ENCODE results near the gene WDR76. TPM values are rescaled to one million over a fixed set of nuclear protein-coding genes. Genes with fewer than 3 reads are reported as not detected.

Gene WDR76
- 10 to 100 TPM; 72.2 to 74.7 TPM for total RNA-seq

DNA sequence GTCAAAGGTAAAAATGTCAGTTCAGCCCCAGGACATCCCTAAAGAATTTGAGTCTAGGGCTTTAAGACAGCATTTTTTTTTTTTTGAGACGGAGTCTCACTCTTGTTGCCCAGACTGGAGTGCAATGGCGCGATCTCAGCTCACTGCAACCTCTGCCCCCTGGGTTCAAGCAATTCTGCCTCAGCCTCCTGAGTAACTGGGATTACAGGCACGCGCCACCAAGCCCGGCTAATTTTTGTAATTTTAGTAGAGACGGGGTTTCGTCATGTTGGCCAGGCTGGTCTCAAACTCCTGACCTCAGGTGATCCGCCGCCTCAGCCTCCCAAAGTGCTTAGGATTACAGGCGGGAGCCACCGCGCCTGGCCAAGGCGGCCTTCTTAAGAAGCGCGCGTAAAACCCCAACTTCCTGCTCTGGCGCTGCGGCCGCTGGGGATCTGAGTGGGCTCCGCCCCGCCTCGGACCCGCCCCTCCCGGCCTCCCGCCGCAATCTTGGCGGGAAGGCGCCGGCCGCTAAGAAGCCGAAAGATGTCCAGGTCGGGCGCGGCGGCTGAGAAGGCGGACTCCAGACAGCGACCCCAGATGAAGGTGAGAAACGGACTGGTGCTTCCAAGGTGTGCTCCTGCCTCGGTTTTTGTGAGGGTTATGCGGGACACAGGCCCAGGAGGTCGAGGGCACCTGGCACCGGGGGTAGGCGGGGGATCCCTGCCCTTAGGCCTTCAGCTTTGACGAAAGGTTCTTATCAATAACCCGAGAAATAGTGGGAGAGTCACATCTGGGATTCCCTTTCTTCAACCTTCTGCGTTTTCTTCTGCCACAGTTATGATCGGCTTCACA is at the start of gene WDR76:
WDR76 (plus strand) TSS at position 495 of the 834 bp plus-strand sequence; CDS start at position 526, 31 bp downstream.
- H3K4me1 Mint-ChIP-seq, result peaks cover 73% of the 10 kb centered on the region
- H3K27ac Mint-ChIP-seq, result peak within 1 kb of the TSS; percentile 93
- no peaks in the 10 kb centered on the region for H3K27me3 Mint-ChIP-seq
- H3K9me3 Mint-ChIP-seq, result peaks cover 3% of the 10 kb centered on the region
- ChIA-PET POLR2A (interaction anchor here (0.8 to 10.8 kb wide), 11 partner anchors 10 to 900 kb away, joined by 3 to 163 read pairs (median 6); partner anchors contain the start of genes EIF3J, ELL3, HYPK and PDIA3), CTCF (interaction anchor here (1.0 to 2.3 kb wide), 4 partner anchors 7 to 57 kb away, joined by 3 to 12 read pairs (median 5); partner anchors contain the start of gene ELL3)
- peak; percentile 86 for DNase-seq
- peaks cover 41% of the 10 kb centered on the region for H3K36me3 Mint-ChIP-seq (ENCODE audit: low read depth)
- peak within 1 kb of the TSS; percentile 90 for H3K4me3 Mint-ChIP-seq

DNA sequence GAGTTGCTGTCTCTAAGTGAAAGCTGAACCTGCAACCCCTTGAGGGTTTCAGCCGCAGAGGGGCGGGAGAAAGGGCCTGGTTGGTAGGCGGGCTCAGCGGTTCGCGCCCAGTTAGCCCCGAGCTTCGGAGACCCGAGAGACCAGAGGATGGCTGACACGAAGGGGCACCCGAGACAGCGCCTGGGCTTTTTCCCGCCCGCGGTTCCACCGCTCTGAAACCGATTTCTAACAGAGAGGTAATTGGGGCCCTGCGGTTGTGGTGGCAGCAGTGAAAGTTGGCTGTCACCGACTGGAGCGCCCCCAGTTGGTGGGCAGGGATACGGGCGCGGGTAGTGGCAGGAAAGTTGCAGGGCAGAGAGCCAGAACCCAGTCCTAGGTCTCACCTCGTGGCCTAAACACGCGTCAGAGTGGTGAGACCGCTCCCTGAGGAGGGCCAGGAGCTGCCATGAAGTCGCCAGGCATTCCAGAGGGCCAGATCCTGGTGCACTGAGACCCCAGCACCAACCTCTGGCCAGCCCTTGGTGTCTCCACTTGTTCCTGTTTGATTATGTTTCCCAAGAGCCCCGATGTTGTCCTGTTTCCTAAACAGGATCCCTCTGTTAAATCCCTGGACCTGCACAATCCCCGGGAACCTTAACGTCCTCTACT is 49.4 kb upstream of the WDR76 start:
- Mint-ChIP-seq H3K27me3 (peaks cover 25% of the 10 kb centered on the region), H3K36me3 (ENCODE audit: low read depth) (peaks cover 13% of the 10 kb centered on the region), H3K27ac (peak overlapping the region; percentile 63), H3K4me3 (peak overlapping the region; percentile 81), H3K9me3 (no peaks in the 10 kb centered on the region), H3K4me1 (peaks cover 16% of the 10 kb centered on the region)
- peak; percentile 81 for DNase-seq
- ChIA-PET CTCF (interaction anchor here (0.6 to 1.8 kb wide), 15 partner anchors 9 to 530 kb away, joined by 3 to 10 read pairs (median 4); partner anchors contain the start of genes HYPK, MFAP1, SERF2 and SERINC4), POLR2A (interaction anchor here (0.6 to 5.0 kb wide), 18 partner anchors 9 to 266 kb away, joined by 3 to 45 read pairs (median 5); partner anchors contain the start of genes HYPK, MFAP1, PDIA3 and SERF2)

DNA sequence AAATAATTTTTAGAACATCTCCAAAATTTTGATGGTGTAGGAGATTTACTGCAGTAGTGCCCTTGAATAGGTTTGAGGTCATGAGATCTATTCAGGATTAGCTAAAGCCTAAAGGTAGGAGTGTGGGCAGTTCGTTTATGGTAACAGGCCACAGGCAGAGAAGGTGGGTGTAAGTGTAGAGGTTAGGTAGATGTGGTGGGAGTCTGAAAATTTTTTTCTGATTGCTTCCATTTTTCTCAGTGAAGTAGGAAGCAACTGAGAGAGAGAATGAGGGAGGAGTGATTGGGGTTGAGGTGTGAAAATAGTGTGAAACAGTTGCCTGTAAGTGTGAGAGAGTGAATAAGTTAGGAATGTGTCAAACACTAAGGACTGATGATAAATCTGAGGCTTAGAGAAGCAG is 47.8 kb upstream of the WDR76 start:
- no peaks in the 10 kb centered on the region for H3K9me3 Mint-ChIP-seq
- no peak for DNase-seq
- peaks cover 16% of the 10 kb centered on the region for H3K4me1 Mint-ChIP-seq
- H3K27ac Mint-ChIP-seq, result no peak overlapping the region
- H3K36me3 Mint-ChIP-seq (ENCODE audit: low read depth), result peaks cover 1% of the 10 kb centered on the region
- no peak overlapping the region for H3K4me3 Mint-ChIP-seq
- ChIA-PET POLR2A (interaction anchor here (1.4 to 5.0 kb wide), 2 partner anchors 13 to 25 kb away, joined by 4 to 45 read pairs; partner anchors contain the start of gene SERF2), CTCF (interaction anchor here (1.2 kb wide), 1 partner anchor 10 kb away, joined by 5 read pairs; no protein-coding TSS in a partner anchor)
- peaks cover 26% of the 10 kb centered on the region for H3K27me3 Mint-ChIP-seq

DNA sequence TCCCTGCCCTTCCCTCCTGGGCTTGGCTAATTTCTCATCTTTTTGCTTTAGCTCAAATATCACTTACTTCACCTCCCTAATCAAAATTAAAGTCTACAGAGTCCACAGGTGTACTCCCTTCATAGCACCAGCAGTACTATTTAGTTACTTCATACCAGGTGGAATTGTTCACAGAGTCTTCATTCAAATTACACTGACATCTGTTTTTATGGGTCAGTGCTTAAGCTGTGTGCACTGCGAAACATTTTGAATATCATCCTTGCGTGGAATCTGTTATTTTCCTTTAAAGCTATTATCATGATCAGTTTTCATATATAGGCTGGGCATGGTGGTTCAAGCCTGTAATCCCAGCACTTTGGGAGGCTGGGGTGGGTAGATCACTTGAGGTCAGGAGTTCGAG is 37.4 kb upstream of the WDR76 start:
- no peak for DNase-seq
- no peak overlapping the region for H3K4me3 Mint-ChIP-seq
- peaks cover 20% of the 10 kb centered on the region for H3K4me1 Mint-ChIP-seq
- H3K27me3 Mint-ChIP-seq, result no peaks in the 10 kb centered on the region
- ChIA-PET POLR2A (interaction anchor here (1.3 to 5.2 kb wide), 5 partner anchors 12 to 36 kb away, joined by 4 to 88 read pairs (median 6); partner anchors contain the start of genes ELL3, HYPK, MFAP1 and SERINC4), CTCF (interaction anchor here (0.7 to 2.1 kb wide), 4 partner anchors 11 to 44 kb away, joined by 3 to 9 read pairs (median 5); partner anchors contain the start of genes ELL3, HYPK, PDIA3 and SERINC4)
- H3K27ac Mint-ChIP-seq, result no peak overlapping the region
- no peaks in the 10 kb centered on the region for H3K9me3 Mint-ChIP-seq
- H3K36me3 Mint-ChIP-seq (ENCODE audit: low read depth), result peaks cover 23% of the 10 kb centered on the region

DNA sequence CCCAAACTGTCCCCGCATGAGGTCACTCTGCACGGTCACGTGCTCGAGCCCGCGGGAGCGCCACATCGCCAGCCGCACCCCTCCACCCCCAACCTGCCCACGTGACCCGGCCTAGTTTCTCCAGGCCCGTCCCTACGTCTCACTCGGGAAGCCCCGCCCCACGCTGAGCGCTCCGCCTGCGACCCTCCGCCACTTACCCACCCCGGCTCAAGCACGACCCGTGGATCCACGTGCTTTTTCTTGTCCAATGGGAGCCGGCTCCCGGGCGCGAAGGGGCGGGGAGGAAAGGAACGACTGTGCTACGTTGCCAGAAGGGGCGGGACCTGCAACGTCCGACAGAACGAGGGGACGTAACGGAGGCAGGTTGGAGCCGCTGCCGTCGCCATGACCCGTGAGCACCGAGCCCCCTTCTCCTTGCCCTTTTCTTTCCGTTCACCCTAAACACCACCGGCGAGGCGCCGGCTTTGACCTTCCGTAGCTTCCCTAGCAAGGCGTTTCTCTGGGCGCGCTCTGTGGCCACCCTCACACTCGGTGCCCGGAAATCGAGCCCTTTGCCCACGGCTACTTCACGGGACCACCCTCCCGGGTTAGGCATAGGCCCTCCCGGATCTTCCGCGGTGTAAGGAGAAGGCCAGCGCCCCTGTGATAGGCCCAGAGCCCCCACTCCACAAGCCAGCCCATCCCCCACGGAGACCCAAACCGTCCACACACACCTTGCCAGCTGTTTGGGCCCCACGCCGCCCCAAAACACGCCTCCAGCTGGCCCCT is 34.6 kb upstream of the WDR76 start, which contains the start of gene SERF2:
SERF2 (plus strand) TSS at position 328 of the 768 bp plus-strand sequence; CDS start at position 385, 57 bp downstream.
- Mint-ChIP-seq H3K36me3 (ENCODE audit: low read depth) (peaks cover 49% of the 10 kb centered on the region), H3K27me3 (no peaks in the 10 kb centered on the region), H3K4me1 (peaks cover 38% of the 10 kb centered on the region), H3K4me3 (peak within 1 kb of the TSS; percentile 95), H3K9me3 (no peaks in the 10 kb centered on the region), H3K27ac (peak within 1 kb of the TSS; percentile 95)
- DNase-seq, result peak; percentile 100
- ChIA-PET POLR2A (interaction anchor here (1.0 to 5.2 kb wide), 11 partner anchors 9 to 281 kb away, joined by 3 to 88 read pairs (median 6); partner anchors contain the start of genes ELL3, HYPK, MFAP1 and PDIA3), CTCF (interaction anchor here (0.6 to 1.2 kb wide), 5 partner anchors 10 to 416 kb away, joined by 3 to 7 read pairs (median 4); partner anchors contain the start of genes ELL3 and MFAP1)

DNA sequence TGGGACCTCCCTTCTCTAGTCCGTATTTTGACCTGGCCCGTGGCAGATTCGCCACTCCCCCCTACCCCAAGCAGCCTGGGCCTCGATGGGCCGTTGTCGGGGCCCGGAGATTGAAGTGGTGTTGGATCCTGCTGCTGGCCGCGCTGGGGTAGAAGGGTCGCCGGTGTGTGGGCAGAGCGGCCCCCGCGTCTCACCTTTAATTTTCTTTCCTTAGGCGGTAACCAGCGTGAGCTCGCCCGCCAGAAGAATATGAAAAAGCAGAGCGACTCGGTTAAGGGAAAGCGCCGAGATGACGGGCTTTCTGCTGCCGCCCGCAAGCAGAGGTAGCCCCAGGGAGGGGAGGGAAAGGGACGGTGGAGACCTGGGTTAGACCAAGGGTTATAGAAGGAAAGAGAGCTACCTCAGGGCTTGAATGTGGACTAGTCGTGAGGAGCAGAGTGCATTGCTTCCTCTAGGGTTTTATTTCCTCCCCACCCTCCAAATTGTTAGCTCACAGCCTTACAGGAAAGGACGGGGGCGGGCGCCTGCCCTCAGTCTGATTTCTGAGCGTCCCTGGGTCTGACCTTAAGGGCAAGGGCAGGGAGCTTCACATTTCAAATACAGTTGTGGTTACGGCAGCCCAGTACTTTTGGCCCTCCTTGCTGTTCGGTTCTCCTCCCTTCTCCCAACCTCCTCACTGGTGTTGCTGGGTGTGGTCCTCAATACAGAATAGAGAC is 33.9 kb upstream of the WDR76 start:
- Mint-ChIP-seq H3K4me1 (peaks cover 41% of the 10 kb centered on the region), H3K27me3 (no peaks in the 10 kb centered on the region), H3K27ac (peak overlapping the region; percentile 95), H3K4me3 (peak overlapping the region; percentile 95), H3K36me3 (ENCODE audit: low read depth) (peaks cover 53% of the 10 kb centered on the region), H3K9me3 (no peaks in the 10 kb centered on the region)
- peak; percentile 35 for DNase-seq
- POLR2A ChIA-PET, result interaction anchor here (1.1 to 5.2 kb wide), 11 partner anchors 9 to 282 kb away, joined by 3 to 88 read pairs (median 6); partner anchors contain the start of genes ELL3, HYPK, MFAP1 and PDIA3
- CTCF ChIA-PET, result interaction anchor here (0.6 to 1.2 kb wide), 4 partner anchors 9 to 416 kb away, joined by 3 to 4 read pairs (median 4); partner anchors contain the start of genes ELL3 and MFAP1

DNA sequence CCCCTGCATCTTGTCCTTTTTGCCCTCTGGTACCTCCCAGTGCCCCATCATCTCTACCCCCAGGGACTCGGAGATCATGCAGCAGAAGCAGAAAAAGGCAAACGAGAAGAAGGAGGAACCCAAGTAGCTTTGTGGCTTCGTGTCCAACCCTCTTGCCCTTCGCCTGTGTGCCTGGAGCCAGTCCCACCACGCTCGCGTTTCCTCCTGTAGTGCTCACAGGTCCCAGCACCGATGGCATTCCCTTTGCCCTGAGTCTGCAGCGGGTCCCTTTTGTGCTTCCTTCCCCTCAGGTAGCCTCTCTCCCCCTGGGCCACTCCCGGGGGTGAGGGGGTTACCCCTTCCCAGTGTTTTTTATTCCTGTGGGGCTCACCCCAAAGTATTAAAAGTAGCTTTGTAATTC is 33.2 kb upstream of the WDR76 start:
- Mint-ChIP-seq H3K9me3 (no peaks in the 10 kb centered on the region), H3K27ac (peak overlapping the region; percentile 95), H3K4me3 (peak overlapping the region; percentile 95), H3K4me1 (peaks cover 46% of the 10 kb centered on the region), H3K36me3 (ENCODE audit: low read depth) (peaks cover 59% of the 10 kb centered on the region), H3K27me3 (no peaks in the 10 kb centered on the region)
- CTCF ChIA-PET, result interaction anchor here (0.9 to 1.2 kb wide), 3 partner anchors 8 to 31 kb away, joined by 3 to 4 read pairs (median 4); partner anchors contain the start of genes ELL3 and MFAP1
- no peak for DNase-seq
- POLR2A ChIA-PET, result interaction anchor here (1.1 to 12.2 kb wide), 12 partner anchors 8 to 283 kb away, joined by 3 to 163 read pairs (median 9); partner anchors contain the start of genes ELL3, HYPK, MFAP1 and PDIA3

DNA sequence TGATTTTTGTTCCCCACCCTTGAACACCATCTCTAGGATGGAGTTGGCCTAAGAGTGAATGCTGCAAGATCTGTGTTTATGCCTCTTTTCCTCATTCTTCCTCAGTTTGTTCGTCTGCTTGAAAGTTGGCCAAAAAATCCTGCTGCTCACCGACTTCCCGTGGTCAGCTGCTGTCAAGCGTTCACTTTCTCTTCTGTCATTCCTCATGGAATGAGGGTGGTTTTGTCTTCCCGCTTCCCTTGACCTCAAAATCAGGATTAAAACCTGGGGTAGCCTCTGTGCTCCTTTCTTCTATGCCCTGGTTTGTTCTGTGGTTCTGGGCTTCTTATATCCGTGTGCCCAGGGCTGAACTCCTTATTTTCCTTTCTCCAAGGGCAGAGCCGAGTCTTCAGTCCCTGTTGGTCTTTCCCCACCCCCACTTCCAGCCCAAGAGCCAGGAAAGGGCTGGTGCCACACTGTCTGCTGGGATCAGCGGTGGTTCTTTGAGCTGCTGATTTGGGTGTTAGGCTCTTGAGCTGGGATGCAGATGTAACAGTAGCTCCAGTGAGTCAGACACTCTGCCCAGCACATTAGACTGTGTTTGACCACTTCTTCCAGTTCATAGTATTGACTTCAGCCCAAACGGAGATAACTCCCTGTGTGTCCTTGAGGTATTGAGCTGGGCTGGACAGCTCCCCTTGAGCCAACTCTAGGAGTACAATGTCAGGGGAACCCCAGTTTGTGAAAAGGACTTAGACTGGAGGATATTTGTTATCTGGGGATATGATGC is 32.3 kb upstream of the WDR76 start:
- H3K4me1 Mint-ChIP-seq, result peaks cover 53% of the 10 kb centered on the region
- DNase-seq, result no peak
- H3K27me3 Mint-ChIP-seq, result no peaks in the 10 kb centered on the region
- CTCF ChIA-PET, result interaction anchor here (0.9 kb wide), 1 partner anchor 30 kb away, joined by 4 read pairs; the partner anchor contains the start of gene MFAP1
- H3K4me3 Mint-ChIP-seq, result peak overlapping the region; percentile 95
- POLR2A ChIA-PET, result interaction anchor here (1.0 to 12.2 kb wide), 6 partner anchors 9 to 45 kb away, joined by 3 to 163 read pairs (median 4); partner anchors contain the start of genes ELL3, MFAP1 and WDR76
- peaks cover 67% of the 10 kb centered on the region for H3K36me3 Mint-ChIP-seq (ENCODE audit: low read depth)
- no peaks in the 10 kb centered on the region for H3K9me3 Mint-ChIP-seq
- peak overlapping the region; percentile 44 for H3K27ac Mint-ChIP-seq

DNA sequence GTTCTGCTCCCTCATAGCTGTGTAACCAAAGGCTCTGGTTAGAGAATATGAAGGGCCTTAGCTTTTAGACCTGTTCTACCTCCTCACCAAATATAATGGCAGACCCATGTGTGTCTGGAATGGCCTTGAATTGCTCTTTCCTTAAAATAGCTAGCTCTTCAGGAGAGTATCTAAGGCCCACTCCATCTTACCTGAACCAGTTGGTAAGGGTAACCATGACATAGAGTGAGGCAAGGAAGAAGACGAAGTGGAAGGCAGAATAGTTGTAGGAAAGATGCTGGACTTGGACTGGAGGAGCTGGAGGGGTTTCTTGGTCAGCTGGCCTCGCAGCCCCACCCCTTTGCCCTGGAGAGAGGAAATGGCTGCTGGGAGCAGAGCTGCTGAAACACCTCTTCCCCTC is 31.6 kb upstream of the WDR76 start:
- Mint-ChIP-seq H3K27me3 (no peaks in the 10 kb centered on the region), H3K4me1 (peaks cover 61% of the 10 kb centered on the region), H3K9me3 (no peaks in the 10 kb centered on the region), H3K4me3 (no peak overlapping the region), H3K36me3 (ENCODE audit: low read depth) (peaks cover 74% of the 10 kb centered on the region), H3K27ac (no peak overlapping the region)
- CTCF ChIA-PET, result interaction anchor here (0.9 kb wide), 1 partner anchor 29 kb away, joined by 4 read pairs; the partner anchor contains the start of gene MFAP1
- no peak for DNase-seq
- POLR2A ChIA-PET, result interaction anchor here (1.0 to 12.2 kb wide), 7 partner anchors 8 to 49 kb away, joined by 3 to 163 read pairs (median 4); partner anchors contain the start of genes ELL3, MFAP1, PDIA3 and WDR76

DNA sequence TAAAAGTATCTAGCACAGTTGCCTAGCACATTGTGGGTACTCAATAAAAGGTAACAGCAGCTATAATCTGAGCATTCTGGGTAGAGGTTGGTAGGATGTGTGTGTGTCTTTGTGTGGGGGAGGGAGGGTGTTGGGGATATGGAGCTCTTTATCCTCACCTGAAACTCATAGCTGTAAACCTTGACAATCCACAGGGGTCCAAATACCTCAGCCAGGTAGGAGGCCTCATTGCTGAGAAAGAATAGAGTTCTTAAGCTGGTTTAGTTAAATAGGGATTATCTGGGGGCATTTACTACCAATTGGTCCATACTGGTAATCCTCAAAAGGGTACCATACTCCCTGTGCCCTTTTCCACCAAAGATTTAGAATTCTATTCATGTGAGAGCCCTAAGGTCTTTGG is 30.8 kb upstream of the WDR76 start:
- no peak for DNase-seq
- Mint-ChIP-seq H3K27me3 (no peaks in the 10 kb centered on the region), H3K4me3 (no peak overlapping the region), H3K36me3 (ENCODE audit: low read depth) (peaks cover 80% of the 10 kb centered on the region), H3K4me1 (peaks cover 67% of the 10 kb centered on the region), H3K27ac (no peak overlapping the region), H3K9me3 (no peaks in the 10 kb centered on the region)
- ChIA-PET POLR2A (interaction anchor here (1.1 to 12.2 kb wide), 4 partner anchors 21 to 50 kb away, joined by 3 to 163 read pairs (median 5); partner anchors contain the start of genes MFAP1, PDIA3 and WDR76), CTCF (interaction anchor here (1.7 kb wide), 1 partner anchor 26 kb away, joined by 5 read pairs; no protein-coding TSS in a partner anchor)

Data from activated CD4-positive, alpha-beta memory T cell treated with anti-CD3 and anti-CD28 coated beads, Interleukin-2, amount 10 ng/mL, durations not matched to agents 7 days and 5 days (primary cell).